T-helper 17 cell (primary cell): ENCODE results near the gene ITIH3. TPM values are rescaled to one million over a fixed set of nuclear protein-coding genes. Genes with fewer than 3 reads are reported as not detected.
A peak's percentile ranks its signal among the peaks of the same experiment; 100 is the strongest.

ENCODE experiments used
- ATAC-seq: fragments of 150-1000 bp; cut with Tn5 transposase; 2 replicates; pipeline ENCODE4 v1.10.0; 2021; ENCODE audit warnings: mild to moderate bottlenecking, moderate library complexity
- DNase-seq, 3 donors: peaks; one replicate each; pipeline versions ENCODE4 v3.0.0 to v3.0.0-alpha.2; 2020 to 2021
- H3K9me3 ChIP-seq: one replicate; pipeline ENCODE4 v1.7.0; 2013; ENCODE audit warnings: low read length, mild to moderate bottlenecking; ENCODE audit not compliant: control insufficient read depth, poor library complexity, severe bottlenecking
- H3K27ac Mint-ChIP-seq: one replicate; pipeline ENCODE4 v1.8.0; 2022; ENCODE audit warnings: mild to moderate bottlenecking, moderate library complexity, mixed read lengths
- H3K27me3 Mint-ChIP-seq: one replicate; pipeline ENCODE4 v1.8.0; 2022; ENCODE audit warnings: mixed read lengths
- H3K36me3 Mint-ChIP-seq: one replicate; pipeline ENCODE4 v1.8.0; 2022; ENCODE audit warnings: low read depth, mixed read lengths
- H3K4me1 Mint-ChIP-seq: one replicate; pipeline ENCODE4 v1.8.0; 2022; ENCODE audit warnings: mild to moderate bottlenecking, mixed read lengths
- H3K4me3 Mint-ChIP-seq: one replicate; pipeline ENCODE4 v1.8.0; 2022; ENCODE audit warnings: mild to moderate bottlenecking, moderate library complexity, mixed read lengths
- total RNA-seq, 4 donors: library from RNA in 2 of 4; stranded (reverse) in 2 of 4; gene quantifications; one replicate each; pipeline ENCODE4 v1.2.3 and lab custom pipeline; 2022 to 2026

Gene ITIH3
- total RNA-seq, 2 donors from 2014 or later: not detected

- H3K27me3 Mint-ChIP-seq: peaks cover 9% of the 10 kb centered on the region
- ATAC-seq (no peak), DNase-seq (no peak)
- H3K9me3 ChIP-seq: no peaks in the 10 kb centered on the region
- H3K4me1 Mint-ChIP-seq: peaks cover 3% of the 10 kb centered on the region
- H3K27ac Mint-ChIP-seq: no peak overlapping the region
- no peak overlapping the region for H3K4me3 Mint-ChIP-seq
- H3K36me3 Mint-ChIP-seq: no peaks in the 10 kb centered on the region
Observed at GRCh38 chr3:52793702-52794611, 639 bp upstream of the ITIH3 start.

GRCh38 chr3:52795298-52795900, 803 bp downstream of the ITIH3 start:
- Mint-ChIP-seq H3K27ac (no peak overlapping the region), H3K4me1 (peaks cover 2% of the 10 kb centered on the region), H3K36me3 (no peaks in the 10 kb centered on the region), H3K27me3 (peaks cover 12% of the 10 kb centered on the region), H3K4me3 (no peak overlapping the region)
- DNase-seq (no peak), ATAC-seq (no peak)
- no peaks in the 10 kb centered on the region for H3K9me3 ChIP-seq

DNA sequence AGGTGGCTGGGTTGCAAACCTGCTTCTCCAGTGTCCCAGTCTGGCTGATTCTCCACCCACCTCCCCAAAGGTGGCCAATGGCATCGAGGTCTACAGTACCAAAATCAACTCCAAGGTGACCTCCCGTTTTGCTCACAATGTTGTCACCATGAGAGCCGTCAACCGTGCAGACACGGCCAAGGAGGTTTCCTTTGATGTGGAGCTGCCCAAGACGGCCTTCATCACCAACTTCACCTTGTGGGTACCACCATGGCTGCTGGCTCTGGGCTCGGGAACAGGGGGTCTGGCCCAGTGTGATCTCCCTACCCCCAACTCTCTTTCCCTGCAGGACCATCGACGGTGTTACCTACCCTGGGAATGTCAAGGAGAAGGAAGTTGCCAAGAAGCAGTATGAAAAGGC, 1.8 kb downstream of the ITIH3 start:
- Mint-ChIP-seq H3K27ac (no peak overlapping the region), H3K36me3 (no peaks in the 10 kb centered on the region), H3K27me3 (peaks cover 7% of the 10 kb centered on the region), H3K4me3 (no peak overlapping the region), H3K4me1 (peaks cover 2% of the 10 kb centered on the region)
- no peak for ATAC-seq
- no peak for DNase-seq
- H3K9me3 ChIP-seq: no peaks in the 10 kb centered on the region

GRCh38 chr3:52798376-52798977, 3.9 kb downstream of the ITIH3 start:
- Mint-ChIP-seq H3K27me3 (peaks cover 7% of the 10 kb centered on the region), H3K27ac (no peak overlapping the region), H3K4me1 (peaks cover 4% of the 10 kb centered on the region), H3K36me3 (no peaks in the 10 kb centered on the region), H3K4me3 (no peak overlapping the region)
- ATAC-seq: no peak
- no peak for DNase-seq
- H3K9me3 ChIP-seq: no peaks in the 10 kb centered on the region

DNA sequence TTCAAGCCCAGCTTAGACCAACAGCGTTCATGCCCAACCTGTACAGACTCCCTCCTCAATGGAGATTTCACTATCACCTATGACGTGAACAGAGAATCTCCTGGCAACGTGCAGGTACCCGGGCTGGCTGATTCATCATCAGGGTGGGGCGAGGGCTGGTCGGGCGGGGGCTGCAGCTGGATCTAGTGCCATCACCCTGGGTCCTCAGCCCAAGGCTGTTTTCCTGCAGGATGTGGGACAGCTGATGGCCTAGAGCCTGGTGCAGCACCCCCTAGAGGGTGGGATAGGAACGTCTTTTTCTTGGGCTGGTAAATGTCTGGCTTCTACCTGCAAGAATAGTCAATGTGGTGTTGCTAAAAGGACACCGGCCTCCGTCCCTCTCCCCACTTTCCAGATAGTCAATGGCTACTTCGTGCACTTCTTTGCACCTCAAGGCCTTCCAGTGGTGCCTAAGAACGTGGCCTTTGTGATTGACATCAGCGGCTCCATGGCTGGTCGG, 4.4 kb downstream of the ITIH3 start:
- Mint-ChIP-seq H3K36me3 (no peaks in the 10 kb centered on the region), H3K27me3 (peaks cover 7% of the 10 kb centered on the region), H3K4me1 (peaks cover 4% of the 10 kb centered on the region), H3K27ac (no peak overlapping the region), H3K4me3 (no peak overlapping the region)
- no peak for ATAC-seq
- DNase-seq: no peak
- H3K9me3 ChIP-seq: no peaks in the 10 kb centered on the region

DNA sequence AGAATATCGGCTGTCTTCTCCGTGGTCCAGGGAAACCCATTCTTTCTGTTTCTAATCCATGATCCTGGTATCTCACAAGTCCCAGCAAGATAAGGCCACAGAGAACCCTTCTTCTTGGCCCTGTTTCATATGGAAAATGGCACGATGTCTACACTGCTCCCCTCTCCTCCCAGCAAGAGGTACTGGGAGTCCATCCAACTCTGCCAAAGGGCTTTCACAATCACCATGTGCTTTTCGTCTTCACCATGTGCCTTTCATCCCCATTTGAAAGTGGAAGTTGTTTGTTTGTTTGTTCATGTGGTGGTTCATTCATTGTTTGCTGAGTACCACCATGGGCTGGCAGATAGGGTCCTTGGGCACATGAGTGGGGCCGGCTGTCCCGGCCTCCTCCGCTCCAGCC, 5.5 kb downstream of the ITIH3 start:
- H3K27ac Mint-ChIP-seq: no peak overlapping the region

DNA sequence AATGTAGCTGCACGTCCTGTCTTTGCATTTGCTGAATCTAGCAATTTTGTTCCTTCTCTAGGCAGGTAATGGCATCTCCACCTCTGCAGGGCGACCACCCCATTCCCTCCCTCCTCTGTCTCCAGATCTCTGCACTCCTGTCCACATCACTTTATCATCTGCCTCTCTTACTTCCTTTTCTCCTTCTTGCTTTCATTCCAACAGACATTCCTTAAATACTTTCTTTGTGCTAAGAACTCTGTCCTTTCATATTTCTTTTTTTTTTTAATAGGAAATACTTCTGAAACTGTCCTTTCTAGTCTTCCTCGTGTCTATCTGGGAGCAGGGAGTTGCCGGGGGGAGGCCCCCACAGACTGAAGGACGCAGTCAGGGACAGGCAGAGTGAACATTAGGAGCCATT, 7.2 kb downstream of the ITIH3 start:
- no peaks in the 10 kb centered on the region for H3K36me3 Mint-ChIP-seq
- no peak for ATAC-seq
- peaks cover 7% of the 10 kb centered on the region for H3K27me3 Mint-ChIP-seq
- no peak overlapping the region for H3K4me3 Mint-ChIP-seq
- peaks cover 2% of the 10 kb centered on the region for H3K4me1 Mint-ChIP-seq
- DNase-seq: no peak
- no peaks in the 10 kb centered on the region for H3K9me3 ChIP-seq
- no peak overlapping the region for H3K27ac Mint-ChIP-seq

More for the DNA sequence above, 5.5 kb downstream of the ITIH3 start:
- no peaks in the 10 kb centered on the region for H3K9me3 ChIP-seq
- Mint-ChIP-seq H3K4me1 (peaks cover 4% of the 10 kb centered on the region), H3K4me3 (no peak overlapping the region), H3K36me3 (no peaks in the 10 kb centered on the region), H3K27me3 (peaks cover 7% of the 10 kb centered on the region)
- ATAC-seq (no peak), DNase-seq (no peak)

DNA sequence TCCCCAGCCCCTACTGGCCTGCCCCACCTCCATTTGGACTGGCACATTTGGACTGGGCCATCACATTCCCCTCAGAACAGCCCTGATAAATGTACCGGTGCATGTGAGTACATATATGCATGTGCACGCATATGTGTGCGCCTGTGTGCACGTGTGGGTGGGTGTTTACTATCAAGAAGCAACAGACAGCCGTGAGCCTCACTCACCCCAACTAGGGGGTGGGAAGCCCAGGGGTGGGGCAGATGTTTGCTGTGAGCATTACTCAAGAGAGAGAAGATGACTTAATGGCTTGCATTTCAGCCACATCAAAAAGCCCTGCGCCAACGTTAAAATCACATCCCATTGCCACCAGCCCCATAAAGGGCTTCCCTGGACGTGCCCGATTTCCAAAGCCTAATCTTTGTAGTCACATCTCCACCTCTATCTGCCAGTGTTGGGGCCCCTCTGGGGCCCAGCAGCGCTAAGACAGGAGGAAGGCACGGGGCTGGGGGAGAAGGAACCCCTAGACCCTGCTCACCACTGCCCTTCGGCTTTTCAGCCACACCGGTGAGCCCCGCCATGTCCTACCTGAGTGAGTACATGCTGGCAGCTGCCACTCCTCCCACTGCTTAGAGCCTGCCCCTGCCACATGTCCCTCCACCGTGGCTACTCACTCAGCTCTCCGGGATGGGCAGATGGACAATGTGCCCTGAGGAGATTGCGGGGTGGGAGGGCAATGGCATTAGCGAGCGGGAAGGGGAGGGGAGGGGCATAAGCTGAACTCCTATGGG, 10.9 kb downstream of the ITIH3 start:
- Mint-ChIP-seq H3K27me3 (no peaks in the 10 kb centered on the region), H3K4me3 (no peak overlapping the region), H3K27ac (no peak overlapping the region), H3K4me1 (peaks cover 13% of the 10 kb centered on the region), H3K36me3 (no peaks in the 10 kb centered on the region)
- ATAC-seq (no peak), DNase-seq (no peak)
- no peaks in the 10 kb centered on the region for H3K9me3 ChIP-seq

GRCh38 chr3:52809149-52809548, 14.6 kb downstream of the ITIH3 start:
- Mint-ChIP-seq H3K4me1 (peaks cover 11% of the 10 kb centered on the region), H3K36me3 (no peaks in the 10 kb centered on the region), H3K4me3 (no peak overlapping the region), H3K27ac (no peak overlapping the region), H3K27me3 (no peaks in the 10 kb centered on the region)
- H3K9me3 ChIP-seq: no peaks in the 10 kb centered on the region
- DNase-seq (no peak), ATAC-seq (no peak)

DNA sequence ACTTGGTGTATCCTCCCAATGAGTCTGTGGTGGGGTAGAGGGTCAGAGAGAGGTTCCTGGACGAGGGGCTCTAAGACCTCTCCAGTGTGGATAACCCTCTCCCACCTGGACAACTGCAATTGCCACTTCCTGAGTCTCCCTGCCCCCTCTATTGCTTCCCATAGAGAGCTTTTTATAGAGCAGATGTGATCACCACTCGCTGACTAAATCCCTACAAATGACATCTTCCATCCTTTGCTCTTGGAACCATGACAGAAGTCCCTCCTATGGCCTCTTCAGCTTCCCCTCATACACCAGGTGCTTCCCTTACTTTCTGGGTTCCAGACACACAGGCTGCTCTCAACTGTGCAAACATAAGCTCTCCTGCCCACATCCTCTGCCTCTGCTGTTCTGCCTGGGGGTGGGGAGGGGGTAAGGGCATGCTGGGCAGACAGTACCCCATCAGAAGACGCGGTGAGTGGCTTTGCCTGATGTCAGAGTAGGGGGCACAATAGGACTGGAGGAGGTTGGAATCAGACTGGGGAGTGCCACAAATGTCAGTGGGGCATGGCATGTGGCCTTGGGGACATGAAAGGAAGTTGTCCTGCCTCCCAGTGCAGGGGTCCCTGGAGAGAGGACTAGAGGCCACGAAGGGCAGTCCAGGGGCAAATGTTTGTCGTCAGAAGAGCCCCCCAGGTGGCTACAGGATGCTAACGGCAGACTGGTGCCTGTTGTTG, 15.2 kb downstream of the ITIH3 start:
- DNase-seq (no peak), ATAC-seq (no peak)
- no peak overlapping the region for H3K4me3 Mint-ChIP-seq
- no peaks in the 10 kb centered on the region for H3K36me3 Mint-ChIP-seq
- H3K27me3 Mint-ChIP-seq: no peaks in the 10 kb centered on the region
- peaks cover 11% of the 10 kb centered on the region for H3K4me1 Mint-ChIP-seq
- no peaks in the 10 kb centered on the region for H3K9me3 ChIP-seq
- H3K27ac Mint-ChIP-seq: no peak overlapping the region

- no peak for DNase-seq
- no peak overlapping the region for H3K27ac Mint-ChIP-seq
- no peaks in the 10 kb centered on the region for H3K9me3 ChIP-seq
- H3K36me3 Mint-ChIP-seq: no peaks in the 10 kb centered on the region
- no peaks in the 10 kb centered on the region for H3K27me3 Mint-ChIP-seq
- H3K4me1 Mint-ChIP-seq: peaks cover 11% of the 10 kb centered on the region
- no peak for ATAC-seq
- no peak overlapping the region for H3K4me3 Mint-ChIP-seq
Observed at GRCh38 chr3:52810923-52811322, 16.3 kb downstream of the ITIH3 start.

- ATAC-seq: no peak
Observed at GRCh38 chr3:52811452-52812011, 16.9 kb downstream of the ITIH3 start.

More at GRCh38 chr3:52811452-52812011, 16.9 kb downstream of the ITIH3 start:
- no peaks in the 10 kb centered on the region for H3K9me3 ChIP-seq
- H3K27ac Mint-ChIP-seq: peak overlapping the region; percentile 57
- no peaks in the 10 kb centered on the region for H3K36me3 Mint-ChIP-seq
- peaks cover 11% of the 10 kb centered on the region for H3K4me1 Mint-ChIP-seq
- no peak for DNase-seq
- H3K4me3 Mint-ChIP-seq: no peak overlapping the region
- H3K27me3 Mint-ChIP-seq: no peaks in the 10 kb centered on the region
